GM23338 (cell line): ENCODE results near the gene NOP56. TPM values are rescaled to one million over a fixed set of nuclear protein-coding genes. Genes with fewer than 3 reads are reported as not detected.

Experiments used
- ATAC-seq: fragments of 200-7000 bp; cut with Tn5 transposase; 3 replicates; pipeline ENCODE4 v1.9.1; 2020
- DNase-seq: peaks from one replicate; pipeline ENCODE4 v3.0.0-alpha.2; 2015; ENCODE audit warnings: low spot score
- H2AFZ ChIP-seq: fragments of 200-600 bp; sonication (generic); 2 replicates; pipeline ENCODE4 v1.8.0; 2016; ENCODE audit warnings: antibody characterized with exemption, mild to moderate bottlenecking, moderate library complexity
- H3F3A ChIP-seq: fragments of 200-600 bp; sonication (generic); replicated peaks from 2 replicates; pipeline ENCODE4 v1.8.0; 2017; ENCODE audit warnings: antibody characterized with exemption, mixed run types, low read depth
- H3K27ac ChIP-seq: fragments of 200-600 bp; sonication (generic); 2 replicates; pipeline ENCODE4 v1.6.1; 2016; ENCODE audit warnings: low read depth
- H3K27me3 ChIP-seq: fragments of 200-600 bp; sonication (generic); 2 replicates; pipeline ENCODE4 v1.8.0; 2016; ENCODE audit warnings: mild to moderate bottlenecking, mixed run types, moderate library complexity; ENCODE audit not compliant: insufficient read depth
- H3K36me3 ChIP-seq: fragments of 200-600 bp; sonication (generic); 2 replicates; pipeline ENCODE4 v1.8.0; 2016; ENCODE audit warnings: mild to moderate bottlenecking; ENCODE audit not compliant: insufficient read depth
- H3K4me1 ChIP-seq: fragments of 200-600 bp; sonication (generic); 2 replicates; pipeline ENCODE4 v1.8.0; 2016; ENCODE audit warnings: mild to moderate bottlenecking, moderate library complexity; ENCODE audit not compliant: insufficient read depth
- H3K4me2 ChIP-seq: fragments of 200-600 bp; sonication (generic); 2 replicates; pipeline ENCODE4 v1.7.1; 2017; ENCODE audit warnings: mixed run types
- H3K4me3 ChIP-seq: fragments of 200-600 bp; sonication (generic); 2 replicates; pipeline ENCODE4 v1.6.1; 2016; ENCODE audit warnings: mixed run types
- H3K79me2 ChIP-seq: fragments of 200-600 bp; sonication (generic); replicated peaks from 2 replicates; pipeline ENCODE4 v1.8.0; 2017; ENCODE audit warnings: mild to moderate bottlenecking; ENCODE audit not compliant: insufficient read depth
- H3K9me2 ChIP-seq: fragments of 200-600 bp; sonication (generic); 2 replicates; pipeline ENCODE4 v1.8.0; 2017; ENCODE audit not compliant: insufficient read depth
- H4K20me1 ChIP-seq: fragments of 200-600 bp; sonication (generic); replicated peaks from 2 replicates; pipeline ENCODE4 v1.8.0; 2017; ENCODE audit warnings: mild to moderate bottlenecking; ENCODE audit not compliant: insufficient read depth
- H3K27ac Mint-ChIP-seq: 2 replicates; pipeline ENCODE4 v1.8.0; 2020; ENCODE audit warnings: inconsistent platforms, mild to moderate bottlenecking, moderate library complexity, mixed read lengths
- H3K27me3 Mint-ChIP-seq: 3 replicates; pipeline ENCODE4 v1.8.0; 2022; ENCODE audit warnings: low read depth, mild to moderate bottlenecking, moderate library complexity, mixed read lengths, inconsistent platforms; ENCODE audit not compliant: insufficient read depth, poor library complexity
- H3K36me3 Mint-ChIP-seq: 3 replicates; pipeline ENCODE4 v1.8.0; 2021; ENCODE audit warnings: low read depth, mild to moderate bottlenecking, inconsistent platforms, moderate library complexity, mixed read lengths
- H3K4me1 Mint-ChIP-seq: 3 replicates; pipeline ENCODE4 v1.8.0; 2020; ENCODE audit warnings: mild to moderate bottlenecking, inconsistent platforms, mixed read lengths
- H3K4me3 Mint-ChIP-seq: 3 replicates; pipeline ENCODE4 v1.8.0; 2021; ENCODE audit warnings: moderate library complexity, mild to moderate bottlenecking, inconsistent platforms, mixed read lengths
- H3K9me3 Mint-ChIP-seq: 3 replicates; pipeline ENCODE4 v1.8.0; 2020; ENCODE audit warnings: moderate library complexity, mild to moderate bottlenecking, inconsistent platforms, mixed read lengths
- CTCF ChIP-seq, 2 experiments: fragments of 200-600 bp in 1 of 2; sonication (generic) in 1 of 2; conservative IDR thresholded peaks; 2 replicates each; pipeline versions ENCODE4 v1.5.1 to v1.6.1; 2016 to 2017; ENCODE audit warnings: antibody characterized with exemption in 2 of 2, low read depth in 2 of 2, mild to moderate bottlenecking in 2 of 2, moderate library complexity in 1 of 2
- EZH2phosphoT487 ChIP-seq: fragments of 200-600 bp; sonication (generic); IDR thresholded peaks from one replicate; pipeline ENCODE4 v1.8.1; 2018; ENCODE audit warnings: antibody characterized with exemption; ENCODE audit not compliant: unreplicated experiment
- NANOG ChIP-seq: IDR thresholded peaks from 2 replicates; pipeline ENCODE4 v1.6.1; 2016; ENCODE audit warnings: antibody characterized with exemption, borderline replicate concordance
- POLR2AphosphoS5 ChIP-seq: IDR thresholded peaks from 2 replicates; pipeline ENCODE4 v1.6.1; 2016; ENCODE audit warnings: antibody characterized with exemption, low read depth
- REST ChIP-seq: IDR thresholded peaks from one replicate; pipeline ENCODE4 v1.6.1; 2018; ENCODE audit warnings: antibody characterized with exemption; ENCODE audit not compliant: unreplicated experiment
- STAT1 ChIP-seq: IDR thresholded peaks from one replicate; pipeline ENCODE4 v1.6.1; 2016; ENCODE audit warnings: antibody characterized with exemption; ENCODE audit not compliant: unreplicated experiment
- ZNF114 ChIP-seq: fragments of 250-450 bp; sonication (Bioruptor Pico); IDR thresholded peaks from 2 replicates; pipeline ENCODE4 v1.5.0; 2020; ENCODE audit warnings: mild to moderate bottlenecking, moderate library complexity
- ZNF462 ChIP-seq: fragments of 250-450 bp; sonication (Bioruptor Pico); IDR thresholded peaks from 2 replicates; pipeline ENCODE4 v1.5.0; 2020; ENCODE audit warnings: mild to moderate bottlenecking, moderate library complexity
- polyA plus RNA-seq: library from polyadenylated mRNA; unstranded; fragments of >200 nt; fragmentation: Nextera tagmentation; extraction: Ambion mirVana; gene quantifications from 2 replicates; pipeline ENCODE4 v1.2.1, GENCODE V29; 2016
- total RNA-seq: library from RNA; depleted of rRNA; stranded (reverse); fragments of >200 nt; shearing (Covaris generic); gene quantifications from 2 replicates; pipeline ENCODE4 v1.2.3, GENCODE V29; 2014

The NOP56 gene
- total and polyA plus RNA-seq, 2 experiments from 2014 or later: 447 to 576 TPM

GRCh38 chr20:2619337-2619736 lies 33.1 kb upstream of the NOP56 start (continued):
- no peak for TF ChIP-seq REST
- TF ChIP-seq NANOG: no peak
- TF ChIP-seq CTCF (conservative IDR thresholded peaks at IDR 0.05; ENCODE audit: low read depth in 2 of 2): no peak

GRCh38 chr20:2619961-2620595 lies 32.4 kb upstream of the NOP56 start:
- no peak overlapping the region for H3K4me3 ChIP-seq
- H3K27ac ChIP-seq: no peak overlapping the region
- no peaks in the 10 kb centered on the region for H3K27me3 ChIP-seq
- no peak for TF ChIP-seq ZNF114 (CRISPR knock-in tag)
- TF ChIP-seq ZNF462 (CRISPR knock-in tag): no peak
- TF ChIP-seq EZH2phosphoT487: no peak
- no peak for TF ChIP-seq STAT1
- TF ChIP-seq POLR2AphosphoS5: no peak
- no peak for TF ChIP-seq NANOG
- peaks cover 12% of the 10 kb centered on the region for H3K27me3 Mint-ChIP-seq
- no peak overlapping the region for H3K4me2 ChIP-seq
- H4K20me1 ChIP-seq: no peaks in the 10 kb centered on the region
- no peaks in the 10 kb centered on the region for H3K4me1 Mint-ChIP-seq
- no peaks in the 10 kb centered on the region for H3F3A ChIP-seq
- DNase-seq: no peak
- no peaks in the 10 kb centered on the region for H3K36me3 Mint-ChIP-seq
- no peak for ATAC-seq
- H3K79me2 ChIP-seq: no peaks in the 10 kb centered on the region
- no peak overlapping the region for H2AFZ ChIP-seq
- H3K36me3 ChIP-seq: no peaks in the 10 kb centered on the region
- no peaks in the 10 kb centered on the region; the same call in 2 of the 3 replicates for H3K9me3 Mint-ChIP-seq
- no peak overlapping the region for H3K27ac Mint-ChIP-seq
- H3K9me2 ChIP-seq: no peaks in the 10 kb centered on the region
- no peaks in the 10 kb centered on the region for H3K4me1 ChIP-seq
- H3K4me3 Mint-ChIP-seq: no peak overlapping the region
